Upper lobe of left lung (tissue), 4 donors: ENCODE measurements around the gene FBLN1.

Source experiments
- POLR2A ChIP-seq, 4 donors: fragments of 450-650 bp; IDR thresholded peaks; one replicate each; pipeline ENCODE4 v1.5.1; 2016 to 2017; ENCODE audit warnings: antibody characterized with exemption in 4 of 4, mild to moderate bottlenecking in 2 of 4
- POLR2AphosphoS5 ChIP-seq, 2 donors: sonication (generic); formaldehyde crosslinking; IDR thresholded peaks; one replicate each; pipeline ENCODE4 v1.5.1; 2017; ENCODE audit warnings: antibody characterized with exemption in 2 of 2
- TF ChIP-seq, protein P1 (sequence below), 6 experiments: fragments of 450-650 bp in 4 of 6; fragments of 200-600 bp in 2 of 6; sonication (generic) in 2 of 6; IDR thresholded peaks; one replicate each; pipeline ENCODE4 v1.5.1; 2016 to 2019; ENCODE audit warnings: antibody characterized with exemption in 6 of 6

DNA sequence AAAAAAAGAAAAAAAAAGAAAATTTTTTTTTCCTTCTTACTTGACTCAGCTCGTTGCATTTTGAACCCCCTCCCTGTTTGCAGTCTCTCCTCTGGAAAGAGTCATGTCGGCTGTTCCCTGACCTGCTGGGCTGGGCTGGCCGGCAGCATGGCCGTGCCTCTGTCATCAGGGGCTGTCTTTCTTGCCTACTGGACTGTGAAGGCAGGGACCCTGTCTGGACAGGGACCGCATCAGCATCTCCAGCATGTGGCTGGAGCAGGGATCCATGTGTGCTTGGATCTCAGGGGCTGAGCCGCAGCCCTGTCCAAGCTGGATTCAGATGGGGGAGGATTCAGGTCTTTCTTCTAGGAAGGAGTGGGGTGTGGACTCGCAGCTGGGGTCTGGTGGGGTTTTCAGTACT lies 15.5 kb downstream of the FBLN1 start:
- TF ChIP-seq, protein P1, sequence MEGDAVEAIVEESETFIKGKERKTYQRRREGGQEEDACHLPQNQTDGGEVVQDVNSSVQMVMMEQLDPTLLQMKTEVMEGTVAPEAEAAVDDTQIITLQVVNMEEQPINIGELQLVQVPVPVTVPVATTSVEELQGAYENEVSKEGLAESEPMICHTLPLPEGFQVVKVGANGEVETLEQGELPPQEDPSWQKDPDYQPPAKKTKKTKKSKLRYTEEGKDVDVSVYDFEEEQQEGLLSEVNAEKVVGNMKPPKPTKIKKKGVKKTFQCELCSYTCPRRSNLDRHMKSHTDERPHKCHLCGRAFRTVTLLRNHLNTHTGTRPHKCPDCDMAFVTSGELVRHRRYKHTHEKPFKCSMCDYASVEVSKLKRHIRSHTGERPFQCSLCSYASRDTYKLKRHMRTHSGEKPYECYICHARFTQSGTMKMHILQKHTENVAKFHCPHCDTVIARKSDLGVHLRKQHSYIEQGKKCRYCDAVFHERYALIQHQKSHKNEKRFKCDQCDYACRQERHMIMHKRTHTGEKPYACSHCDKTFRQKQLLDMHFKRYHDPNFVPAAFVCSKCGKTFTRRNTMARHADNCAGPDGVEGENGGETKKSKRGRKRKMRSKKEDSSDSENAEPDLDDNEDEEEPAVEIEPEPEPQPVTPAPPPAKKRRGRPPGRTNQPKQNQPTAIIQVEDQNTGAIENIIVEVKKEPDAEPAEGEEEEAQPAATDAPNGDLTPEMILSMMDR (IDR thresholded peaks at IDR 0.05): no peak
- TF ChIP-seq POLR2AphosphoS5 (IDR thresholded peaks at IDR 0.05): no peak
- TF ChIP-seq POLR2A (IDR thresholded peaks at IDR 0.05): no peak
